Activated CD8-positive, alpha-beta memory T cell treated with anti-CD3 and anti-CD28 coated beads for 1 hour (primary cell): Measurements from ENCODE around the gene DDR2.
"Not testable (repeated sequence)": the region's sequence is repeated elsewhere in the genome, so short reads cannot be mapped to it uniquely, and the experiment has no call there.

Experiments used
- DNase-seq, 2 donors: peaks; one replicate each; pipeline ENCODE4 v3.0.0-alpha.2; 2020; ENCODE audit warnings: low read depth in 1 of 2; ENCODE audit errors: extremely low read depth in 1 of 2

Gene DDR2

GRCh38 chr1:162632217-162632666 lies at the start of gene DDR2:
TSS of gene DDR2 (plus strand) at chr1:162632464. CDS start at chr1:162719064, 86,600 bp downstream.
- no peak for DNase-seq

GRCh38 chr1:162582901-162583300 lies 49.4 kb upstream of the DDR2 start:
- not testable (repeated sequence) for DNase-seq

- DNase-seq, result not testable (repeated sequence)
These were observed 47.2 kb upstream of the DDR2 start for GRCh38 chr1:162585101-162585500.

GRCh38 chr1:162587347-162587746 lies 44.9 kb upstream of the DDR2 start:
- DNase-seq, result no peak

GRCh38 chr1:162587761-162588260 lies 44.5 kb upstream of the DDR2 start:
- no peak for DNase-seq

GRCh38 chr1:162590101-162590500 lies 42.2 kb upstream of the DDR2 start:
- no peak for DNase-seq

- no peak for DNase-seq
These were observed 41.6 kb upstream of the DDR2 start for GRCh38 chr1:162590686-162591085.

- DNase-seq, result no peak
These were observed 35.6 kb upstream of the DDR2 start for GRCh38 chr1:162596514-162597170.

GRCh38 chr1:162599451-162599850 lies 32.8 kb upstream of the DDR2 start:
- no peak for DNase-seq

- not testable (repeated sequence) for DNase-seq
These were observed 29.1 kb upstream of the DDR2 start for GRCh38 chr1:162603117-162603516.

- no peak for DNase-seq
These were observed 26.9 kb upstream of the DDR2 start for GRCh38 chr1:162605225-162605927.

- DNase-seq, result no peak
These were observed 23.0 kb upstream of the DDR2 start for GRCh38 chr1:162609306-162609705.

- DNase-seq, result no peak
These were observed 19.5 kb upstream of the DDR2 start for GRCh38 chr1:162612606-162613400.

GRCh38 chr1:162616848-162617247 lies 15.4 kb upstream of the DDR2 start:
- no peak for DNase-seq

- DNase-seq, result no peak
These were observed 14.8 kb upstream of the DDR2 start for GRCh38 chr1:162617513-162617912.

GRCh38 chr1:162619076-162619475 lies 13.2 kb upstream of the DDR2 start:
- no peak for DNase-seq

GRCh38 chr1:162621256-162621655 lies 11.0 kb upstream of the DDR2 start:
- DNase-seq, result no peak

GRCh38 chr1:162625679-162626078 lies 6.6 kb upstream of the DDR2 start:
- DNase-seq, result no peak

- DNase-seq, result no peak
These were observed 6.2 kb upstream of the DDR2 start for GRCh38 chr1:162626094-162626493.

GRCh38 chr1:162626761-162627160 lies 5.5 kb upstream of the DDR2 start:
- no peak for DNase-seq

GRCh38 chr1:162627662-162628296 lies 4.5 kb upstream of the DDR2 start:
- no peak for DNase-seq
